GM12874 (cell line): Measurements from ENCODE around the gene ZNF407.

Source experiments
- TF ChIP-seq, protein P1 (sequence below): IDR thresholded peaks from 2 replicates; pipeline ENCODE4 v1.5.1; 2011; ENCODE audit warnings: low read depth, mild to moderate bottlenecking, control low read depth, low read length, moderate library complexity; ENCODE audit not compliant: insufficient read depth

Gene ZNF407

DNA sequence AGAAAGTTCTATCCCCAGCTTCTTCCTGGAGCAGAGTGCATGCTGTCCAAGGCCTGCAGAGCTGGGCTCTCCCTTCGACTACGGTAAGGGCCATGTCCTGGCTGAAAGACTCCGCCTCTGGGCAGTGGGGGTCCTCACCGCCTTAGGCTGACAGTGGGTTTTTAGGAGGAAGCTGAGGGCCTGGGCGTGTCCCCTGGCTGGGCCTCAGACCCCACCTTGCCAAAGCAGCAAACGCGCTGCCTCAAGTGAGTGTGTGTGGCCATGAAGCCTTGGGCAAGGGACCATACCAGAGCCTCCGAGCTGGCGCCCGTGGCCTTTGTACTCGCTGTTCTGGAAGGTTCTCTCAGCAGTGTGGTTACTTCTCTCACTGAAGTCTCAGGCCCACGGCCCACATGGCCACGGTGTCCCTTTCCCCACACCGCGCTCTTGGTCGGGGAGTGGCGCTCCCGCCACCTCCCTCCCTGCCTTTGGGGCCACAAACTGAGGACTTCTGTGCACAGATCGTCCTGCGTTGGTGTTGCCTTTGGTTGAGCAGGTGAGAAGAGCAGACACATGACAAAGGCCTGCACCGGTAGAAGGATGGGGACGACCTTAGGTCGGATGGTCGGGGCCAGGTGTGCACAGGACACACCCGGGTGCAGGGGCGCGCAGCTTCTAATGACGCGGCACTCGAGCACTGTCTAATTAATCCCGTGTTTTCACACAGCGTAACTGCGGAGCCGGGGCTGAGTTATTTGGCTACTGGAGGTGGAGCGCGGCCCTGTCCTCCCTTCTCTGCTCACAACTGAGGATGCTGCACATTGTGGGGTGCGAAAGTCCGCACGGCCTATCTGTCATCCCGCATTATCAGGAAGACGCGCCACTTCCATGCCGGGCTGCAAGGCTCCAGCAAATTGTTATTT is 489.7 kb downstream of the ZNF407 start:
- TF ChIP-seq, protein P1, sequence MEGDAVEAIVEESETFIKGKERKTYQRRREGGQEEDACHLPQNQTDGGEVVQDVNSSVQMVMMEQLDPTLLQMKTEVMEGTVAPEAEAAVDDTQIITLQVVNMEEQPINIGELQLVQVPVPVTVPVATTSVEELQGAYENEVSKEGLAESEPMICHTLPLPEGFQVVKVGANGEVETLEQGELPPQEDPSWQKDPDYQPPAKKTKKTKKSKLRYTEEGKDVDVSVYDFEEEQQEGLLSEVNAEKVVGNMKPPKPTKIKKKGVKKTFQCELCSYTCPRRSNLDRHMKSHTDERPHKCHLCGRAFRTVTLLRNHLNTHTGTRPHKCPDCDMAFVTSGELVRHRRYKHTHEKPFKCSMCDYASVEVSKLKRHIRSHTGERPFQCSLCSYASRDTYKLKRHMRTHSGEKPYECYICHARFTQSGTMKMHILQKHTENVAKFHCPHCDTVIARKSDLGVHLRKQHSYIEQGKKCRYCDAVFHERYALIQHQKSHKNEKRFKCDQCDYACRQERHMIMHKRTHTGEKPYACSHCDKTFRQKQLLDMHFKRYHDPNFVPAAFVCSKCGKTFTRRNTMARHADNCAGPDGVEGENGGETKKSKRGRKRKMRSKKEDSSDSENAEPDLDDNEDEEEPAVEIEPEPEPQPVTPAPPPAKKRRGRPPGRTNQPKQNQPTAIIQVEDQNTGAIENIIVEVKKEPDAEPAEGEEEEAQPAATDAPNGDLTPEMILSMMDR, result no peak

DNA sequence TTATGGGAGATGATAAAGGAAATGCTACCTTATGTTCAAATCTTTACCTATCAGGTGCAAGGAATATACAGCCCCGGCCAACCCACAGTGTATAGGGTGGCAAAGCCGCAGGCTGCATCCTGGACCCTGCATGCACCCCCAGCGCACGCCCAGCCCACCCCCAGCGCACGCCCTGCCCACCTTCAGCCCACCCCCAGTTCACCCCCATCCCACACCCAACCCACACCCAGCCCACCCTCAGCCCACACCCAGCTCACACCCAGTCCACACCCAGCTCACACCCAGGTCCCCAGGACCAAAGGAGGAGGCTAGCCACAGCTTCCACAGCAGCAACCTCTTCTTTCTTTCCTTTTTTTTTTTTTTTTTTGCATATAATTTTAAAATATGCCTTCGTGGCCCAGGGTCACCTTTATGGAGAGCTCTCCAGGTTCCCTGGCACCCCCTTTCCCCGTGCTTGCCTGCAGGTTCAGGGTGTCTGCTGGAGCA is 490.4 kb downstream of the ZNF407 start:
- TF ChIP-seq, protein P1, result no peak

DNA sequence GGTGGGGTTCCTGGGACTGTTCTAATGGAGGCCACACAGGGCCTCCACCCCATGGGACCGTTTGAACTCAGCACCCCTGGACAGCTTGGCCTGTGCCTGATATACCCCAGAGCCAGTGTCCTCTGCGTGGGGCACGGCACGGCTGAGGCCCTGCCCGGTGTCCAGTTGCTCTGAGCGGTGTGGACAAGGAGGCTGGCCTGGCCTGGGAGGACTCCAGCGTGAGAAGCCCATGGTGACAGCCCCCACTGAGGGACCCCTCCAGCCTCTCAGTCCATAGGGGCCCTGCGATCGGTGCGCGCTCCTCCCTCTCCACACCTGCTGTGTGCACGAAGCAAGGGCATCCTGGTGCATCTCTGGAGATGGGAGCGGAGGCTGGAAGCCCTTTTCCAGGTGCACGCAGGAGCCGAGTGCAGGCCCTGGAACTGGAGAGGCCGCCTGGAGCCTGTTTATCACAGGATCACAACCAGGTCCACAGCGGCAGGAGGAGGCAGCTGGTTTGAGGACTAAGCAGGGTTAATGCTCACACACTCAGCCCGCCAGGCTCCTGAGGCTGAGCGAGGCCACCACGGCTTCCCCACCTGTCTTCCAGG is 491.0 kb downstream of the ZNF407 start:
- TF ChIP-seq, protein P1, result no peak

DNA sequence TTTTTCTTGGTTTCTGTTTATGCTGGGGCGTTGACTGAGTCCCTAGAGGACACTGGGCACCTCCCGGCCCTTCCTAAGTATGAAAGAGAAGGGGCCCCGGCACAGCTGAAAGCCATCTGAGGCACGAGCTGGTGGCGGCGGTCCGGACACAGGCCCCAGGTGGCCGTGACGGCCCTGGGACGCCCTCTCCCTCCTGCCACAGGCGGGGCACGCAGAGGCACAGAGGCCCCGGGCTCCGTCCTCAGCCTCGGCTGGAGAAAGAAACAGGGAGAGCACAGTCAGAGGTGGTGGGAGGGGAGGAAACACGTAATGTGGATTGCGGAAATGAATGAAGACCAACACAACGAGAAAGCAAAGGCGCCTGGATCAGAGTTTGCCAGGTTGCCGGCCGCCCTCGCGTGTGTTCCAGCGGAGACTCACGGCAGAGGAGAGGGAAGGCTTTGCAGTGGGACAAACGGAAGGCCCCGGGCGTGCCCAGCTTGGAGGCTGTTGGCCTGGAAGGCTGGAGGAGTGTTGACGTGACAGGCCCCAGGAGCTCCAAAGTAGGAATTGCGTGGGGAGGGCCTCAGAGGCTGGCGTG is 492.2 kb downstream of the ZNF407 start:
- TF ChIP-seq, protein P1, result no peak

DNA sequence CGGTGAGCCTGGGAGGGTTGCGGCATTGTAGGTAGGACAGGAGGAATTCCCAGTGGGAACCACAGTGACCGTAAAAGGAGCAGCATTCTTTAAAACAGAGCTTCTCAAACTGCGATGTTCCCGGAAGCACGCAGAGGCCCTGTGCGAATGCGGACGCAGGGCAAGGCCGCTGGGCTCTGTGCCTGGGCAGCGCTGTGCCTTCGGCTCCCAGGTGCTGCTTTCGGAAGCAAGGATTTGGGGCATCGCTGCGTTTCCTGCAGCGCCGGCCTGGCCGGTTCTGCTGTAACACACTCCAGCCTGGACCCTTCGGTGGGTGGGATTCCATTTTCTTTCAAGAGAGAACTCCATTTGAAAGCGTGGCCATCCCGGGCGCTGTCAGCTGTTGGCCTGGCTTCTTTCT is 492.7 kb downstream of the ZNF407 start:
- TF ChIP-seq, protein P1, result no peak

DNA sequence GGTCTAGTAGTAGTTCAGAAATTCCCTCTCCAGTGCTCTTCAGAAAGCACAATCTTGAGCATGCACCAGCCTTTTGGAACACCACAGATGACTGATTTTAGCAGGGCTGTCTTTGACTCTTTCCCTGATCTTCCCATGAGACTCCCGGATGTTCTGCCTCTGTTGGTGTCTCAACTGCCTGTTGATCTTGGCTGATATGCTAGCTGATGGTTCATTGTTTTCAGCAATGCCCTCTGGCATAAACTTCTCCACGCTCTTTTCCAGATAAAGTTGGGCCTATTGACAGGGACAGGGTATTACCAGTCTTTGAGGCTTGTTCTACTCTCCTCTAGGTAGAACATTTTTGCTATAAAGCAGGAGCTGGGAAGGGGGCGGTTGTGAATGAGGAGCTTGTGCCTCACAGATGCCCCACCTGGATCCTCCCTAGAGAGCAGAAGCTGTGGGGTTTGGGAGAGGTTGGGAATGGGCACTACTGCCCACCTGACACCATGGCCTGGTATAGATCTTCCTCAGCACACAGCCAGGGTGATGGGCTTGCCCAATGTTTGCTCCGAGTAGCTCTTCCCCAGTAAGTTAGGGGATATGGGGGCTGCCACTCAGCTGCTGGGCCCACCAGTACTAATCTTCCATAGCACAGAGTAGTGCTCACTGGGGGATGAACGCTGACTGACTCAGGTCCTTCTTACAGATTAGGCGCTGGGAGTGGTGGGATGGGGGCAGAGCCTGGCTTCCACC is 500.0 kb downstream of the ZNF407 start:
- TF ChIP-seq, protein P1, result no peak
